PFSK-1 (cell line): ENCODE measurements around the gene TEX51.

Source experiments
- FOXP2 ChIP-seq: optimal IDR thresholded peaks from 2 replicates; pipeline ENCODE3; 2011; ENCODE audit warnings: borderline replicate concordance, control low read depth, inconsistent platforms; ENCODE audit not compliant: insufficient read depth; ENCODE audit errors: extremely low read length, extremely low read depth
- POLR2AphosphoS5 ChIP-seq: IDR thresholded peaks from 2 replicates; pipeline ENCODE4 v1.6.1; 2012; ENCODE audit warnings: low read depth, mild to moderate bottlenecking, control low read depth, low read length, moderate library complexity
- SIN3A ChIP-seq: IDR thresholded peaks from 2 replicates; pipeline ENCODE4 v1.6.1; 2012; ENCODE audit warnings: mild to moderate bottlenecking, low read length, moderate library complexity, borderline replicate concordance; ENCODE audit not compliant: insufficient read depth
- TAF1 ChIP-seq: IDR thresholded peaks from 2 replicates; pipeline ENCODE4 v1.6.1; 2012; ENCODE audit warnings: low read length, control low read depth, borderline replicate concordance; ENCODE audit not compliant: insufficient read depth
- TF ChIP-seq, protein P1 (sequence below), 2 experiments: IDR thresholded peaks; 2 replicates each; pipeline versions ENCODE4 v1.6.1 to v1.8.0; 2011 to 2012; ENCODE audit warnings: low read depth in 2 of 2, low read length in 2 of 2, control low read depth in 1 of 2, inconsistent platforms in 1 of 2, mild to moderate bottlenecking in 1 of 2, moderate library complexity in 1 of 2; ENCODE audit not compliant: insufficient read depth in 1 of 2

TEX51 gene

DNA sequence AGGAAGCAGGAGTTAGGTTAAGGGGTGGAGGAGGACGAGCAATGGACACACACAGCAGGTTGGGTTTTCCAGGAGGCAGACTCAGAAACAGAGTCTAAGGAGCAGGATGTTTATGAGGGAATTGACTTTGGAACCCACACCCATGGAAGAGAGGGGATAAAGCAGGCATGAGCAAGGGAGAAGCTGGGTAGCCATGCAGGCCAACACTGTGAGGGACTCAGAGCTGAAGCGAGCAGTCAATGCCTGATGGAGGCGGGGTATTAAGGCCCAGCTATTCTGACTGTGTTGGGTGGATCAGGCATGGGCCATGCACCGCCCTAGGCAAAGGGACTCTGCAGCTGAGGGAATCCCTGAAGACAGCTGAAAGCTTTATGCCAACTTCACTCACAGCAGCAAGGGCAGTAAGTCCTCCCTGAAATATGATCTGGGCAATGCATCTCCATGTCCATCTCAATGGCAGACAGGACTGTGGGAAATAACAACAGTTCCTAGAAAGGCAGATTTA lies 37.6 kb downstream of the TEX51 start:
- TF ChIP-seq POLR2AphosphoS5 = no peak
- TF ChIP-seq TAF1 = no peak
- no peak for TF ChIP-seq FOXP2
- TF ChIP-seq, protein P1, sequence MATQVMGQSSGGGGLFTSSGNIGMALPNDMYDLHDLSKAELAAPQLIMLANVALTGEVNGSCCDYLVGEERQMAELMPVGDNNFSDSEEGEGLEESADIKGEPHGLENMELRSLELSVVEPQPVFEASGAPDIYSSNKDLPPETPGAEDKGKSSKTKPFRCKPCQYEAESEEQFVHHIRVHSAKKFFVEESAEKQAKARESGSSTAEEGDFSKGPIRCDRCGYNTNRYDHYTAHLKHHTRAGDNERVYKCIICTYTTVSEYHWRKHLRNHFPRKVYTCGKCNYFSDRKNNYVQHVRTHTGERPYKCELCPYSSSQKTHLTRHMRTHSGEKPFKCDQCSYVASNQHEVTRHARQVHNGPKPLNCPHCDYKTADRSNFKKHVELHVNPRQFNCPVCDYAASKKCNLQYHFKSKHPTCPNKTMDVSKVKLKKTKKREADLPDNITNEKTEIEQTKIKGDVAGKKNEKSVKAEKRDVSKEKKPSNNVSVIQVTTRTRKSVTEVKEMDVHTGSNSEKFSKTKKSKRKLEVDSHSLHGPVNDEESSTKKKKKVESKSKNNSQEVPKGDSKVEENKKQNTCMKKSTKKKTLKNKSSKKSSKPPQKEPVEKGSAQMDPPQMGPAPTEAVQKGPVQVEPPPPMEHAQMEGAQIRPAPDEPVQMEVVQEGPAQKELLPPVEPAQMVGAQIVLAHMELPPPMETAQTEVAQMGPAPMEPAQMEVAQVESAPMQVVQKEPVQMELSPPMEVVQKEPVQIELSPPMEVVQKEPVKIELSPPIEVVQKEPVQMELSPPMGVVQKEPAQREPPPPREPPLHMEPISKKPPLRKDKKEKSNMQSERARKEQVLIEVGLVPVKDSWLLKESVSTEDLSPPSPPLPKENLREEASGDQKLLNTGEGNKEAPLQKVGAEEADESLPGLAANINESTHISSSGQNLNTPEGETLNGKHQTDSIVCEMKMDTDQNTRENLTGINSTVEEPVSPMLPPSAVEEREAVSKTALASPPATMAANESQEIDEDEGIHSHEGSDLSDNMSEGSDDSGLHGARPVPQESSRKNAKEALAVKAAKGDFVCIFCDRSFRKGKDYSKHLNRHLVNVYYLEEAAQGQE (IDR thresholded peaks at IDR 0.05; ENCODE audit: insufficient read depth in 1 of 2, low read depth in 2 of 2, low read length in 2 of 2) = no peak
- TF ChIP-seq SIN3A = no peak

- no peak for TF ChIP-seq SIN3A
- TF ChIP-seq, protein P1 (IDR thresholded peaks at IDR 0.05; ENCODE audit: insufficient read depth in 1 of 2, low read depth in 2 of 2, low read length in 2 of 2) = no peak
- no peak for TF ChIP-seq TAF1
- no peak for TF ChIP-seq POLR2AphosphoS5
Observed at GRCh38 chr2:126940331-126940730, 41.6 kb downstream of the TEX51 start.

DNA sequence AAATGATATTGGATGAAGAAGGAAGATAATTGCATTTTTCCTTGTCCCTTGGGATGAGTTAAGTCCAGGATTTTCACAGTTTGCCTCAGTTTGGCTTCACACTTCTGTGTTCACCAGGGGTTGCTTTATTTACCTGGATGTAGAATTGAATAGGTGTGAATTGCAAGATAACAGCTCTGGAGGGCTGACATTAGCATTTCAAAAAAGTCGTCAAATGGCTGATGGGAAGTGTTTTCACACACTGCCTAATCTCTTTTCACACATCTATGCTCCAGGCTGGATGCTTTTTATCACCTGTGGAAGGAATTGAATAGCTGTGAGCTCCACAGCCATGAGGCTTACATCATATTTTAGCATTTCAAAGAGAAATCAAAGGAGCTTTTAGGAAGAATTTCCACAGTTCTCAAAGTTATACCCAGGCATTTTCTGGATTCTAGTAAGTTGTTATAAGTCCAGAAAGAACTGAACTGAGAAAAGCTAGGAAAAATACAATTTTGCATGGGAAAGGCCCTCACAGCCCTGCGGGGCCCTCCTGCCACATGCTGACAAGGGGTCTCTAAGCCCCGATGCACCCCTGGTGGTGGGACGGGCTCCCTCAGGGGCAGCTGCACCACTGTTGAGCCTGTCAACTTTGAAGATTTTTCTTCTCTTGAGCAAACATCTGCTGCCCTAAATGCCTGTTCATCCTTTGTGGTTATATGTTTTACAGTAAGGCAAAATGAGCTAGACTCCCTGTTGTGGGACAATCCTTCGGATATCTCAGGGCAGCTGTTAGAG lies 43.9 kb downstream of the TEX51 start:
- no peak for TF ChIP-seq SIN3A
- TF ChIP-seq TAF1 = no peak
- no peak for TF ChIP-seq FOXP2
- TF ChIP-seq, protein P1 (IDR thresholded peaks at IDR 0.05; ENCODE audit: insufficient read depth in 1 of 2, low read depth in 2 of 2, low read length in 2 of 2) = no peak
- TF ChIP-seq POLR2AphosphoS5 = no peak

DNA sequence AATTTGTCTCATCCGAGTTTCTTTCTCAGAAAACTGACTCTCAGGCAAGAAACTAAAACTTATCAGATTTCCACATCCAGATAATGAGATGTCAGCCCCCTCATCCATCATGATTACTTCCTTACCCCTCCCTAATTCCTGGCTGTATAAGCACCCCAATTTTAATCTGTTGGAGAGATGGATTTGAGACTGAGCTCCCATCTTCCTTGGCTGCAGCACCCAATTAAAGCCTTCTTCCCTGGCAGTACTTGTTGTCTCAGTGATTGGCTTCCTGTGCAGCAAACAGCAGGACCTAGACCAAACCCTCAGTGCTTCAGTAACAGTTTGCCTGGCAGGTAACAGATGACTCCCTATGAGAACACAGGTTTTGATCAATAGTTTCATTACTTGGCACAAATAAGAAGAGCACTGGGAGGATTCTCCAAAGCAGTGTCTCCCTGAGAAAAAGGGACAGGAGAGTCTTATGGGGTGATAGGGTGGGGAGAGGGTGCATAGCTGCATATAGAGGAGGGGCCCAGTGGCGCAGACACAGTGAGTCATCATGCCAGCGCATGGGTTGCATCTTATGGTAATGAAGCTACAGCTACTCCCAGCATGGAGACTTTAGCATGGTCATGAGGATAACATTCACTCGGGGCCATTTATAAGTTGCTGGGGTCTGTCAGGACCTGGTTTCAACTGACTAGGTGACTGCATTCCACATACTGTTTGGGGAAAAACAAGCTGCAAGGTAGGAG lies 45.1 kb downstream of the TEX51 start:
- TF ChIP-seq POLR2AphosphoS5 = no peak
- TF ChIP-seq TAF1 = no peak
- no peak for TF ChIP-seq SIN3A
- TF ChIP-seq, protein P1 (IDR thresholded peaks at IDR 0.05; ENCODE audit: insufficient read depth in 1 of 2, low read depth in 2 of 2, low read length in 2 of 2) = no peak
- TF ChIP-seq FOXP2 = no peak
